BE2C (cell line): ENCODE measurements around the gene PON2.

ENCODE experiments used
- DNase-seq: peaks from one replicate; pipeline ENCODE4 v3.0.0-alpha.2; 2020
- H3K27me3 ChIP-seq: fragments of 250-450 bp; sonication (Bioruptor Pico); 2 replicates; pipeline ENCODE4 v1.5.1; 2020; ENCODE audit warnings: mild to moderate bottlenecking
- H3K36me3 ChIP-seq: fragments of 250-450 bp; sonication (Bioruptor Pico); 2 replicates; pipeline ENCODE4 v1.5.1; 2020; ENCODE audit warnings: mild to moderate bottlenecking
- H3K4me1 ChIP-seq: fragments of 250-450 bp; sonication (Bioruptor Pico); 2 replicates; pipeline ENCODE4 v1.5.1; 2020
- H3K4me3 ChIP-seq: 2 replicates; pipeline ENCODE4 v1.5.1; 2011; ENCODE audit warnings: low read depth, low read length
- H3K9me3 ChIP-seq: fragments of 250-450 bp; sonication (Bioruptor Pico); 2 replicates; pipeline ENCODE4 v1.5.1; 2020
- TF ChIP-seq, protein P1 (sequence below): IDR thresholded peaks from 2 replicates; pipeline ENCODE4 v1.5.1; 2012; ENCODE audit warnings: mild to moderate bottlenecking, low read depth, low read length

Gene PON2

DNA sequence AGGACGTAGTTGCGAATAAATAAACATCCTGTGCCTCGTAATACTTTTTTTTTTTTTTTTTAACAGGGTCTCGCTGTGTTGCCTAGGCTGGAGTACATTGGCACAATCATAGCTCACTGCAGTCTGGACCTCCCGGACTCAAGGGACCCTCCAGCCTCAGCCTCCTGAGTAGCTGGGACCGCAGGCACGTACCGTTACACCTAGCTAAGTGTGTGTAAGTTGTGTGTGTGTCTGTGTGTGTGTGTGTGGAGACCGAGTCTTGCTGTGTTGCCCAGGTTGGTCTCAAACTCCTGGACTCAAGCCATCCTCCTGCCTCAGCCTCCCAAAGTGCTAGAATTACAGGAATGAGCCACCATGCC is 573 bp upstream of the PON2 start:
- H3K4me3 ChIP-seq, result peak overlapping the region; percentile 60
- H3K4me1 ChIP-seq, result no peaks in the 10 kb centered on the region
- no peak for DNase-seq
- no peaks in the 10 kb centered on the region for H3K27me3 ChIP-seq
- H3K9me3 ChIP-seq, result no peaks in the 10 kb centered on the region
- TF ChIP-seq, protein P1, sequence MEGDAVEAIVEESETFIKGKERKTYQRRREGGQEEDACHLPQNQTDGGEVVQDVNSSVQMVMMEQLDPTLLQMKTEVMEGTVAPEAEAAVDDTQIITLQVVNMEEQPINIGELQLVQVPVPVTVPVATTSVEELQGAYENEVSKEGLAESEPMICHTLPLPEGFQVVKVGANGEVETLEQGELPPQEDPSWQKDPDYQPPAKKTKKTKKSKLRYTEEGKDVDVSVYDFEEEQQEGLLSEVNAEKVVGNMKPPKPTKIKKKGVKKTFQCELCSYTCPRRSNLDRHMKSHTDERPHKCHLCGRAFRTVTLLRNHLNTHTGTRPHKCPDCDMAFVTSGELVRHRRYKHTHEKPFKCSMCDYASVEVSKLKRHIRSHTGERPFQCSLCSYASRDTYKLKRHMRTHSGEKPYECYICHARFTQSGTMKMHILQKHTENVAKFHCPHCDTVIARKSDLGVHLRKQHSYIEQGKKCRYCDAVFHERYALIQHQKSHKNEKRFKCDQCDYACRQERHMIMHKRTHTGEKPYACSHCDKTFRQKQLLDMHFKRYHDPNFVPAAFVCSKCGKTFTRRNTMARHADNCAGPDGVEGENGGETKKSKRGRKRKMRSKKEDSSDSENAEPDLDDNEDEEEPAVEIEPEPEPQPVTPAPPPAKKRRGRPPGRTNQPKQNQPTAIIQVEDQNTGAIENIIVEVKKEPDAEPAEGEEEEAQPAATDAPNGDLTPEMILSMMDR, result no peak
- H3K36me3 ChIP-seq, result no peaks in the 10 kb centered on the region

- TF ChIP-seq, protein P1, result no peak
- DNase-seq, result no peak
- Histone ChIP-seq H3K36me3 (no peaks in the 10 kb centered on the region), H3K4me3 (peak overlapping the region; percentile 60), H3K4me1 (no peaks in the 10 kb centered on the region), H3K9me3 (no peaks in the 10 kb centered on the region), H3K27me3 (no peaks in the 10 kb centered on the region)
Measured at GRCh38 chr7:95433952-95434556, 774 bp downstream of the PON2 start.

- no peaks in the 10 kb centered on the region for H3K9me3 ChIP-seq
- H3K4me3 ChIP-seq, result no peak overlapping the region
- TF ChIP-seq, protein P1, result no peak
- H3K4me1 ChIP-seq, result no peaks in the 10 kb centered on the region
- no peaks in the 10 kb centered on the region for H3K36me3 ChIP-seq
- H3K27me3 ChIP-seq, result no peaks in the 10 kb centered on the region
- DNase-seq, result no peak
Measured at GRCh38 chr7:95433129-95433528, 1.7 kb downstream of the PON2 start.

DNA sequence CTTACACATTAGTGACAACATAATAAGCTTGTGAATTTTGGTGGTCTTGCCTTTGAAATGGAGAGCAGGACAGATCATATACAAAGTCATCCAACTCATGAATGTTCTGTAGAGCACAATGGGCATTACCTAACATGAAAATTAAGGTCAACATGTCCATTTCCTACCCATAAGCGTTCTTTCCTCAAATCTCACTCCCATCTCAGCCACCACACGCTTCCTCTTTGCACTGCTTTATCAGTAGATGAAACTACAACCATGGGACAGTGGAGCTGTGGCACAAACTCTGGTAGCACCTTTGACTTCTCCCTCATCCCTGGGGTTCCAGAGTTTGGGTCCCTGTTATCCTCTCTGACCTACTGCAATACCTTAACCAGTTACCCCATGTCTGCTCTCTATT is 2.2 kb downstream of the PON2 start:
- no peaks in the 10 kb centered on the region for H3K4me1 ChIP-seq
- TF ChIP-seq, protein P1, result no peak
- H3K27me3 ChIP-seq, result no peaks in the 10 kb centered on the region
- H3K9me3 ChIP-seq, result no peaks in the 10 kb centered on the region
- H3K36me3 ChIP-seq, result no peaks in the 10 kb centered on the region
- no peak for DNase-seq
- H3K4me3 ChIP-seq, result no peak overlapping the region

GRCh38 chr7:95430864-95431263 is 4.0 kb downstream of the PON2 start:
- DNase-seq, result no peak
- Histone ChIP-seq H3K9me3 (no peaks in the 10 kb centered on the region), H3K36me3 (no peaks in the 10 kb centered on the region), H3K27me3 (no peaks in the 10 kb centered on the region), H3K4me3 (no peak overlapping the region), H3K4me1 (no peaks in the 10 kb centered on the region)
- TF ChIP-seq, protein P1, result no peak

DNA sequence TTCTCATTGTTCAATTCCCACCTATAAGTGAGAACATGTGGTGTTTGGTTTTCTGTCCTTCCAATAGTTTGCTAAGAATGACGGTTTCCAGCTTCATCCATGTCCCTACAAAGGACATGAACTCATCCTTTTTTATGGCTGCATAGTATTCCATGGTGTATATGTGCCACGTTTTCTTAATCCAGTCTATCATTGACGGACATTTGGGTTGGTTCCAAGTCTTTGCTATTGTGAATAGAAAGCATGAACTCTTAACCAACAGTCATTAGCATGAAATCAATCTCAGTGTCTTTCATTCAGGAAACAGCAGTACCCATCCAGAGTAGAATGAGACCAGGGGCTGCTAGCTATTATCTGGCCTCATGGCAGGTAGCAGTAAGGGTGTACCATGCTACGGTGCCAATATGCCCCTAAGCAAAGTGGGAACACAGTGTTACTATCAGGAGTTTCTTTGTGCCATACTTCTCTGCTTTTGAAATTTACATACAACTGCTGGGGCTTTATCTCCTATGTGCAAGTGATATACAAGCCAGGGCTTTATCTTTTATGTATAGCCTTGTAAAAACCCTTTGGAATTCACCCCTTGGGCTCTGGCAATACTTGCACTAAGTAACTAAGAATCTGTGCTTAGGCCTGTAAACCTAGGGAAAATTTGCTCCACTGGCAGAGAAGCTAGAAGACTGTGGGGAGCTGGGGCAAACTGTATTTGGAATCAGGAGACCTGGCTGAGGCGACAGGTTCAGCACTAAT is 5.4 kb downstream of the PON2 start:
- no peak for DNase-seq
- TF ChIP-seq, protein P1, result no peak

More for the DNA sequence above, 5.4 kb downstream of the PON2 start:
- Histone ChIP-seq H3K36me3 (no peaks in the 10 kb centered on the region), H3K27me3 (no peaks in the 10 kb centered on the region), H3K4me1 (no peaks in the 10 kb centered on the region), H3K9me3 (no peaks in the 10 kb centered on the region), H3K4me3 (no peak overlapping the region)
